ENCODE data around the gene UQCRQ. TPM values are rescaled to one million over a fixed set of nuclear protein-coding genes. Genes with fewer than 3 reads are reported as not detected.
A peak's percentile ranks its signal among the peaks of the same experiment; 100 is the strongest.

Gene UQCRQ
- total and polyA plus RNA-seq, 2 of the 13 experiments (the other 11 are each of a cell fraction or from before 2014, with no cell fraction given) = 257 to 575 TPM

GRCh38 chr5:132839426-132840301 is 26.8 kb upstream of the UQCRQ start (continued):
- TF ChIP-seq ZNF326 (CRISPR knock-in tag; IDR thresholded peaks at IDR 0.05; ENCODE audit: borderline replicate concordance) = no peak
- TF ChIP-seq FOSL2 (CRISPR knock-in tag; IDR thresholded peaks at IDR 0.05) = peak; percentile 56; the same call in 1 of the 2 replicates
- TF ChIP-seq DPF2 (CRISPR knock-in tag; IDR thresholded peaks at IDR 0.05; ENCODE audit: borderline replicate concordance, low read depth) = peak; percentile 66; the same call in 1 of the 2 replicates
- TF ChIP-seq GFI1 (CRISPR knock-in tag; IDR thresholded peaks at IDR 0.05; ENCODE audit: borderline replicate concordance) = peak; percentile 90; the same call in 1 of the 2 replicates
- TF ChIP-seq, protein P1, sequence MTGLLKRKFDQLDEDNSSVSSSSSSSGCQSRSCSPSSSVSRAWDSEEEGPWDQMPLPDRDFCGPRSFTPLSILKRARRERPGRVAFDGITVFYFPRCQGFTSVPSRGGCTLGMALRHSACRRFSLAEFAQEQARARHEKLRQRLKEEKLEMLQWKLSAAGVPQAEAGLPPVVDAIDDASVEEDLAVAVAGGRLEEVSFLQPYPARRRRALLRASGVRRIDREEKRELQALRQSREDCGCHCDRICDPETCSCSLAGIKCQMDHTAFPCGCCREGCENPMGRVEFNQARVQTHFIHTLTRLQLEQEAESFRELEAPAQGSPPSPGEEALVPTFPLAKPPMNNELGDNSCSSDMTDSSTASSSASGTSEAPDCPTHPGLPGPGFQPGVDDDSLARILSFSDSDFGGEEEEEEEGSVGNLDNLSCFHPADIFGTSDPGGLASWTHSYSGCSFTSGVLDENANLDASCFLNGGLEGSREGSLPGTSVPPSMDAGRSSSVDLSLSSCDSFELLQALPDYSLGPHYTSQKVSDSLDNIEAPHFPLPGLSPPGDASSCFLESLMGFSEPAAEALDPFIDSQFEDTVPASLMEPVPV (CRISPR knock-in tag; IDR thresholded peaks at IDR 0.05) = no peak
- TF ChIP-seq, protein P2, sequence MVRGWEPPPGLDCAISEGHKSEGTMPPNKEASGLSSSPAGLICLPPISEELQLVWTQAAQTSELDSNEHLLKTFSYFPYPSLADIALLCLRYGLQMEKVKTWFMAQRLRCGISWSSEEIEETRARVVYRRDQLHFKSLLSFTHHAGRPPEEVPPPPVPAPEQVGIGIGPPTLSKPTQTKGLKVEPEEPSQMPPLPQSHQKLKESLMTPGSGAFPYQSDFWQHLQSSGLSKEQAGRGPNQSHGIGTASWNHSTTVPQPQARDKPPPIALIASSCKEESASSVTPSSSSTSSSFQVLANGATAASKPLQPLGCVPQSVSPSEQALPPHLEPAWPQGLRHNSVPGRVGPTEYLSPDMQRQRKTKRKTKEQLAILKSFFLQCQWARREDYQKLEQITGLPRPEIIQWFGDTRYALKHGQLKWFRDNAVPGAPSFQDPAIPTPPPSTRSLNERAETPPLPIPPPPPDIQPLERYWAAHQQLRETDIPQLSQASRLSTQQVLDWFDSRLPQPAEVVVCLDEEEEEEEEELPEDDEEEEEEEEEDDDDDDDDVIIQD (CRISPR knock-in tag; IDR thresholded peaks at IDR 0.05; ENCODE audit: low read depth) = peak; percentile 62; the same call in 1 of the 2 replicates
- peak; percentile 83 for TF ChIP-seq ARID5B (CRISPR knock-in tag; IDR thresholded peaks at IDR 0.05)
- peak; percentile 13; the same call in 1 of the 2 replicates for TF ChIP-seq JUN (CRISPR knock-in tag; IDR thresholded peaks at IDR 0.05)
- peak; percentile 96 for TF ChIP-seq MED1 (CRISPR knock-in tag; IDR thresholded peaks at IDR 0.05)
- TF ChIP-seq, protein P3, sequence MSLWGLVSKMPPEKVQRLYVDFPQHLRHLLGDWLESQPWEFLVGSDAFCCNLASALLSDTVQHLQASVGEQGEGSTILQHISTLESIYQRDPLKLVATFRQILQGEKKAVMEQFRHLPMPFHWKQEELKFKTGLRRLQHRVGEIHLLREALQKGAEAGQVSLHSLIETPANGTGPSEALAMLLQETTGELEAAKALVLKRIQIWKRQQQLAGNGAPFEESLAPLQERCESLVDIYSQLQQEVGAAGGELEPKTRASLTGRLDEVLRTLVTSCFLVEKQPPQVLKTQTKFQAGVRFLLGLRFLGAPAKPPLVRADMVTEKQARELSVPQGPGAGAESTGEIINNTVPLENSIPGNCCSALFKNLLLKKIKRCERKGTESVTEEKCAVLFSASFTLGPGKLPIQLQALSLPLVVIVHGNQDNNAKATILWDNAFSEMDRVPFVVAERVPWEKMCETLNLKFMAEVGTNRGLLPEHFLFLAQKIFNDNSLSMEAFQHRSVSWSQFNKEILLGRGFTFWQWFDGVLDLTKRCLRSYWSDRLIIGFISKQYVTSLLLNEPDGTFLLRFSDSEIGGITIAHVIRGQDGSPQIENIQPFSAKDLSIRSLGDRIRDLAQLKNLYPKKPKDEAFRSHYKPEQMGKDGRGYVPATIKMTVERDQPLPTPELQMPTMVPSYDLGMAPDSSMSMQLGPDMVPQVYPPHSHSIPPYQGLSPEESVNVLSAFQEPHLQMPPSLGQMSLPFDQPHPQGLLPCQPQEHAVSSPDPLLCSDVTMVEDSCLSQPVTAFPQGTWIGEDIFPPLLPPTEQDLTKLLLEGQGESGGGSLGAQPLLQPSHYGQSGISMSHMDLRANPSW (CRISPR knock-in tag; IDR thresholded peaks at IDR 0.05; ENCODE audit: borderline replicate concordance) = 0 out of 2 replicates have a peak, but pooled peaks have one; percentile 64
- no peak for TF ChIP-seq ZNF776 (CRISPR knock-in tag; IDR thresholded peaks at IDR 0.05)
- TF ChIP-seq ZNF619 (CRISPR knock-in tag; IDR thresholded peaks at IDR 0.05) = peak; percentile 59; the same call in 1 of the 2 replicates
- TF ChIP-seq FOXO1 (CRISPR knock-in tag; IDR thresholded peaks at IDR 0.05) = peak; percentile 80; the same call in 1 of the 2 replicates
- no peak for TF ChIP-seq PLRG1 (conservative IDR thresholded peaks at IDR 0.05)
- peak; percentile 55; the same call in 1 of the 2 replicates for TF ChIP-seq RXRA (CRISPR knock-in tag; IDR thresholded peaks at IDR 0.05)
- peak; percentile 86 for TF ChIP-seq ZSCAN9 (CRISPR knock-in tag; IDR thresholded peaks at IDR 0.05; ENCODE audit: borderline replicate concordance)
- no peak for TF ChIP-seq XBP1 (CRISPR knock-in tag; IDR thresholded peaks at IDR 0.05)
